Neural progenitor cell (in vitro differentiated cells): ENCODE data around the gene TBC1D23. TPM values are rescaled to one million over a fixed set of nuclear protein-coding genes. Genes with fewer than 3 reads are reported as not detected.
"Not testable (repeated sequence)": the region's sequence is repeated elsewhere in the genome, so short reads cannot be mapped to it uniquely, and the experiment has no call there.

Source experiments
- DNase-seq: peaks from one replicate; pipeline ENCODE4 v3.0.0-alpha.2; 2016; ENCODE audit warnings: low spot score
- H2AFZ ChIP-seq: fragments of 200-600 bp; sonication (generic); replicated peaks from 2 replicates; pipeline ENCODE4 v1.6.1; 2016; ENCODE audit warnings: antibody characterized with exemption
- H3F3A ChIP-seq: fragments of 200-600 bp; sonication (generic); 2 replicates; pipeline ENCODE4 v1.6.1; 2016; ENCODE audit warnings: antibody characterized with exemption, low read depth
- H3K27ac ChIP-seq: fragments of 200-600 bp; sonication (generic); 2 replicates; pipeline ENCODE4 v1.5.1; 2016; ENCODE audit warnings: mild to moderate bottlenecking
- H3K27me3 ChIP-seq: fragments of 200-600 bp; sonication (generic); 2 replicates; pipeline ENCODE4 v1.6.1; 2016; ENCODE audit warnings: mild to moderate bottlenecking, moderate library complexity
- H3K36me3 ChIP-seq: fragments of 200-600 bp; sonication (generic); 2 replicates; pipeline ENCODE4 v1.5.1; 2016
- H3K4me1 ChIP-seq: fragments of 200-600 bp; sonication (generic); 2 replicates; pipeline ENCODE4 v1.6.1; 2016; ENCODE audit warnings: mixed run types
- H3K4me2 ChIP-seq: fragments of 200-600 bp; sonication (generic); 2 replicates; pipeline ENCODE4 v1.6.1; 2016
- H3K4me3 ChIP-seq: fragments of 200-600 bp; sonication (generic); 2 replicates; pipeline ENCODE4 v1.5.1; 2016
- H3K79me2 ChIP-seq: fragments of 200-600 bp; sonication (generic); 2 replicates; pipeline ENCODE4 v1.6.1; 2016; ENCODE audit warnings: low read depth
- H3K9ac ChIP-seq: fragments of 200-600 bp; sonication (generic); 2 replicates; pipeline ENCODE4 v1.6.1; 2016
- H3K9me3 ChIP-seq: fragments of 200-600 bp; sonication (generic); 2 replicates; pipeline ENCODE4 v1.5.1; 2016; ENCODE audit warnings: low read depth
- H4K20me1 ChIP-seq: fragments of 200-600 bp; sonication (generic); 2 replicates; pipeline ENCODE4 v1.6.1; 2016; ENCODE audit warnings: low read depth
- H3K27ac Mint-ChIP-seq: 3 replicates; pipeline ENCODE4 v1.8.0; 2021; ENCODE audit warnings: mixed read lengths
- H3K27me3 Mint-ChIP-seq: 2 replicates; pipeline ENCODE4 v1.8.0; 2022; ENCODE audit warnings: low read depth, mild to moderate bottlenecking, inconsistent platforms, moderate library complexity, mixed read lengths; ENCODE audit not compliant: insufficient read depth
- H3K36me3 Mint-ChIP-seq: 3 replicates; pipeline ENCODE4 v1.8.0; 2021; ENCODE audit warnings: mixed read lengths
- H3K4me1 Mint-ChIP-seq: 3 replicates; pipeline ENCODE4 v1.8.0; 2021; ENCODE audit warnings: mixed read lengths
- H3K4me3 Mint-ChIP-seq: 3 replicates; pipeline ENCODE4 v1.8.0; 2021; ENCODE audit warnings: mild to moderate bottlenecking, moderate library complexity, mixed read lengths
- H3K9me3 Mint-ChIP-seq: 3 replicates; pipeline ENCODE4 v1.8.0; 2020; ENCODE audit warnings: mixed read lengths
- EZH2 ChIP-seq: fragments of 200-600 bp; sonication (generic); IDR thresholded peaks from 2 replicates; pipeline ENCODE4 v1.6.1; 2017; ENCODE audit warnings: antibody characterized with exemption, mild to moderate bottlenecking, moderate library complexity
- EZH2phosphoT487 ChIP-seq: fragments of 200-600 bp; sonication (generic); IDR thresholded peaks from 2 replicates; pipeline ENCODE4 v1.6.1; 2017; ENCODE audit warnings: antibody characterized with exemption
- total RNA-seq: library from RNA; depleted of rRNA; stranded (reverse); fragments of >200 nt; gene quantifications from 2 replicates; pipeline ENCODE4 v1.2.3, GENCODE V29; 2015; ENCODE audit warnings: low replicate concordance
- TF ChIP-seq, protein P1 (sequence below): fragments of 200-600 bp; sonication (generic); IDR thresholded peaks from 2 replicates; pipeline ENCODE4 v1.5.1; 2017; ENCODE audit warnings: antibody characterized with exemption, mild to moderate bottlenecking

TBC1D23 gene
- total RNA-seq, 1 donor from 2014 or later = 50.1 TPM

DNA sequence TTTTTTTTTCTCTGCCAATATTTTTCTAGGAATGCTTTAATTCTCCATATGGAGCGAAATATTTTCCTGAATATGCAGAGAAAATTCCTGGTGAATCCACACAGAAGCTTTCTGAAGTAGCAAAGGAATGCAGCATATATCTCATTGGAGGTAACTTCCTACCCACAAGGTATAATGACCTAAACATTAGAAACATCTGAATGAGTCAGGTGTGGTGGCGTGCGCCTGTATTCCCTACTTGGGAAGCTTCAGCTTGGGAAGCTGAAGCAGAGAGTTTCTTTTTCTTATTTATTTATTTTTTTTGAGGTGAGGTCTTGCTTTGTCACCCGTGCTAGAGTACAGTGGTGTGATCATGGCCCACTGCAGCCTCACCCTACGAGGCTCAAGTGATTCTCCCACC lies 79.0 kb downstream of the TBC1D23 start:
- H3K36me3 ChIP-seq = peaks cover 4% of the 10 kb centered on the region
- no peaks in the 10 kb centered on the region for H4K20me1 ChIP-seq
- no peaks in the 10 kb centered on the region for H3K9me3 ChIP-seq
- no peak overlapping the region for H3K4me3 Mint-ChIP-seq
- no peak overlapping the region for H3K27ac Mint-ChIP-seq
- no peak for TF ChIP-seq EZH2phosphoT487
- TF ChIP-seq EZH2 = no peak
- TF ChIP-seq, protein P1, sequence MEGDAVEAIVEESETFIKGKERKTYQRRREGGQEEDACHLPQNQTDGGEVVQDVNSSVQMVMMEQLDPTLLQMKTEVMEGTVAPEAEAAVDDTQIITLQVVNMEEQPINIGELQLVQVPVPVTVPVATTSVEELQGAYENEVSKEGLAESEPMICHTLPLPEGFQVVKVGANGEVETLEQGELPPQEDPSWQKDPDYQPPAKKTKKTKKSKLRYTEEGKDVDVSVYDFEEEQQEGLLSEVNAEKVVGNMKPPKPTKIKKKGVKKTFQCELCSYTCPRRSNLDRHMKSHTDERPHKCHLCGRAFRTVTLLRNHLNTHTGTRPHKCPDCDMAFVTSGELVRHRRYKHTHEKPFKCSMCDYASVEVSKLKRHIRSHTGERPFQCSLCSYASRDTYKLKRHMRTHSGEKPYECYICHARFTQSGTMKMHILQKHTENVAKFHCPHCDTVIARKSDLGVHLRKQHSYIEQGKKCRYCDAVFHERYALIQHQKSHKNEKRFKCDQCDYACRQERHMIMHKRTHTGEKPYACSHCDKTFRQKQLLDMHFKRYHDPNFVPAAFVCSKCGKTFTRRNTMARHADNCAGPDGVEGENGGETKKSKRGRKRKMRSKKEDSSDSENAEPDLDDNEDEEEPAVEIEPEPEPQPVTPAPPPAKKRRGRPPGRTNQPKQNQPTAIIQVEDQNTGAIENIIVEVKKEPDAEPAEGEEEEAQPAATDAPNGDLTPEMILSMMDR = no peak
- H3F3A ChIP-seq = no peaks in the 10 kb centered on the region
- H2AFZ ChIP-seq = no peak overlapping the region
- H3K27me3 Mint-ChIP-seq = no peaks in the 10 kb centered on the region
- H3K4me1 ChIP-seq = peaks cover 5% of the 10 kb centered on the region
- H3K27me3 ChIP-seq = peaks cover 5% of the 10 kb centered on the region
- H3K4me2 ChIP-seq = no peak overlapping the region
- DNase-seq = no peak
- H3K4me3 ChIP-seq = no peak overlapping the region
- no peaks in the 10 kb centered on the region for H3K9me3 Mint-ChIP-seq
- H3K9ac ChIP-seq = no peak overlapping the region
- H3K79me2 ChIP-seq = no peaks in the 10 kb centered on the region
- no peak overlapping the region for H3K27ac ChIP-seq
- H3K4me1 Mint-ChIP-seq = peaks cover 21% of the 10 kb centered on the region
- H3K36me3 Mint-ChIP-seq = peaks cover 4% of the 10 kb centered on the region

GRCh38 chr3:100340527-100340926 lies 79.7 kb downstream of the TBC1D23 start:
- no peak overlapping the region for H2AFZ ChIP-seq
- Mint-ChIP-seq H3K27me3 (no peaks in the 10 kb centered on the region), H3K9me3 (no peaks in the 10 kb centered on the region), H3K4me1 (peaks cover 15% of the 10 kb centered on the region), H3K36me3 (peaks cover 4% of the 10 kb centered on the region), H3K27ac (no peak overlapping the region), H3K4me3 (no peak overlapping the region)
- no peaks in the 10 kb centered on the region for H3F3A ChIP-seq
- H3K4me1 ChIP-seq = peaks cover under 1% of the 10 kb centered on the region
- no peak overlapping the region for H3K4me3 ChIP-seq
- no peaks in the 10 kb centered on the region for H3K27me3 ChIP-seq
- no peak for DNase-seq
- no peaks in the 10 kb centered on the region for H3K79me2 ChIP-seq
- H3K9ac ChIP-seq = no peak overlapping the region
- H3K36me3 ChIP-seq = peaks cover 4% of the 10 kb centered on the region
- TF ChIP-seq, protein P1 = no peak
- TF ChIP-seq EZH2phosphoT487 (no peak), EZH2 (no peak)
- no peak overlapping the region for H3K27ac ChIP-seq
- no peak overlapping the region for H3K4me2 ChIP-seq
- no peaks in the 10 kb centered on the region for H4K20me1 ChIP-seq
- no peaks in the 10 kb centered on the region for H3K9me3 ChIP-seq

GRCh38 chr3:100348727-100349126 lies 87.9 kb downstream of the TBC1D23 start:
- Mint-ChIP-seq H3K9me3 (no peaks in the 10 kb centered on the region), H3K36me3 (peaks cover 29% of the 10 kb centered on the region)

GRCh38 chr3:100351770-100352169 lies 91.0 kb downstream of the TBC1D23 start:
- not testable (repeated sequence) for H3K4me1 ChIP-seq, H3K9me3 ChIP-seq, H3F3A ChIP-seq, H4K20me1 ChIP-seq, H3K27me3 Mint-ChIP-seq, H3K27me3 ChIP-seq, H3K4me3 Mint-ChIP-seq, H2AFZ ChIP-seq, H3K4me3 ChIP-seq, H3K9me3 Mint-ChIP-seq, H3K36me3 ChIP-seq, H3K27ac ChIP-seq, H3K79me2 ChIP-seq, H3K4me2 ChIP-seq, H3K27ac Mint-ChIP-seq, DNase-seq, H3K4me1 Mint-ChIP-seq, H3K9ac ChIP-seq
- peaks cover 26% of the 10 kb centered on the region for H3K36me3 Mint-ChIP-seq

More at GRCh38 chr3:100348727-100349126, 87.9 kb downstream of the TBC1D23 start:
- no peak for DNase-seq
- Histone ChIP-seq H2AFZ (no peak overlapping the region), H3K9me3 (no peaks in the 10 kb centered on the region), H3K4me1 (no peaks in the 10 kb centered on the region), H3K4me2 (no peak overlapping the region), H4K20me1 (no peaks in the 10 kb centered on the region), H3K27ac (no peak overlapping the region), H3K27me3 (no peaks in the 10 kb centered on the region), H3K4me3 (no peak overlapping the region), H3K36me3 (no peaks in the 10 kb centered on the region), H3F3A (no peaks in the 10 kb centered on the region), H3K79me2 (no peaks in the 10 kb centered on the region), H3K9ac (no peak overlapping the region)
- TF ChIP-seq, protein P1 = no peak
- TF ChIP-seq EZH2phosphoT487 (no peak), EZH2 (no peak)
- H3K27ac Mint-ChIP-seq = no peak overlapping the region
- no peaks in the 10 kb centered on the region for H3K4me1 Mint-ChIP-seq
- peaks cover 2% of the 10 kb centered on the region for H3K27me3 Mint-ChIP-seq
- no peak overlapping the region for H3K4me3 Mint-ChIP-seq
